Stomach (tissue), 4 donors: Measurements from ENCODE around the gene HILPDA.

Source experiments
- EP300 ChIP-seq: sonication (generic); formaldehyde crosslinking; IDR thresholded peaks from one replicate; pipeline ENCODE4 v1.6.1; 2017; ENCODE audit warnings: antibody characterized with exemption
- POLR2A ChIP-seq, 4 donors: fragments of 450-650 bp; IDR thresholded peaks; one replicate each; pipeline ENCODE4 v1.6.1; 2016; ENCODE audit warnings: antibody characterized with exemption in 4 of 4, control low read depth in 2 of 4, mild to moderate bottlenecking in 1 of 4, moderate library complexity in 1 of 4
- TF ChIP-seq, protein P1 (sequence below), 7 experiments: fragments of 450-650 bp in 4 of 7; fragments of 200-600 bp in 3 of 7; sonication (generic) in 3 of 7; IDR thresholded peaks; one replicate each; pipeline ENCODE4 v1.5.1; 2016 to 2019; ENCODE audit warnings: antibody characterized with exemption in 7 of 7, control low read depth in 2 of 7, mild to moderate bottlenecking in 1 of 7

DNA sequence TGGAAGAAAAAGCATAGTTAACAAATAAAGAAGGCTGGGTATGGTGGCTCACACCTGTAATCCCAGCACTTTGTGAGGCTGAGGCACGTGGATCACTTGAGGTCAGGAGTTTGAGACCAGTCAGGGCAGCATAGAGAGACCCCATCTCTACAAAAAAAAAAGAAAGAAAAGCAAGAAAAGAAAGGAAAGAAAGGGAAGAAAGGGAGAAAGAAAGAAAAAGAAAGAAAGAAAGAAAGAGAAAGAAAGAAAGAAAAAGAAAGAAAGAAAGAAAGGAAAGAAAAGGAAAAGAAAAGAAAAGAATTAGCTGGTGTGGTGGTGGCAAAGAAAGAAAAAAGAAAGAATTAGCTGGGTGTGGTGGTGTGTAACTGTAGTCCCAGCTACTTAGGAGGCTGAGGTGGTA is 3.1 kb upstream of the HILPDA start:
- TF ChIP-seq, protein P1, sequence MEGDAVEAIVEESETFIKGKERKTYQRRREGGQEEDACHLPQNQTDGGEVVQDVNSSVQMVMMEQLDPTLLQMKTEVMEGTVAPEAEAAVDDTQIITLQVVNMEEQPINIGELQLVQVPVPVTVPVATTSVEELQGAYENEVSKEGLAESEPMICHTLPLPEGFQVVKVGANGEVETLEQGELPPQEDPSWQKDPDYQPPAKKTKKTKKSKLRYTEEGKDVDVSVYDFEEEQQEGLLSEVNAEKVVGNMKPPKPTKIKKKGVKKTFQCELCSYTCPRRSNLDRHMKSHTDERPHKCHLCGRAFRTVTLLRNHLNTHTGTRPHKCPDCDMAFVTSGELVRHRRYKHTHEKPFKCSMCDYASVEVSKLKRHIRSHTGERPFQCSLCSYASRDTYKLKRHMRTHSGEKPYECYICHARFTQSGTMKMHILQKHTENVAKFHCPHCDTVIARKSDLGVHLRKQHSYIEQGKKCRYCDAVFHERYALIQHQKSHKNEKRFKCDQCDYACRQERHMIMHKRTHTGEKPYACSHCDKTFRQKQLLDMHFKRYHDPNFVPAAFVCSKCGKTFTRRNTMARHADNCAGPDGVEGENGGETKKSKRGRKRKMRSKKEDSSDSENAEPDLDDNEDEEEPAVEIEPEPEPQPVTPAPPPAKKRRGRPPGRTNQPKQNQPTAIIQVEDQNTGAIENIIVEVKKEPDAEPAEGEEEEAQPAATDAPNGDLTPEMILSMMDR (IDR thresholded peaks at IDR 0.05): no peak
- no peak for TF ChIP-seq POLR2A (IDR thresholded peaks at IDR 0.05)
- TF ChIP-seq EP300: no peak
